Measurements from ENCODE around the gene LCN2. TPM values are rescaled to one million over a fixed set of nuclear protein-coding genes. Genes with fewer than 3 reads are reported as not detected.

LCN2 gene
- total RNA-seq, 1 experiment from 2014 or later = 4,208 TPM

DNA sequence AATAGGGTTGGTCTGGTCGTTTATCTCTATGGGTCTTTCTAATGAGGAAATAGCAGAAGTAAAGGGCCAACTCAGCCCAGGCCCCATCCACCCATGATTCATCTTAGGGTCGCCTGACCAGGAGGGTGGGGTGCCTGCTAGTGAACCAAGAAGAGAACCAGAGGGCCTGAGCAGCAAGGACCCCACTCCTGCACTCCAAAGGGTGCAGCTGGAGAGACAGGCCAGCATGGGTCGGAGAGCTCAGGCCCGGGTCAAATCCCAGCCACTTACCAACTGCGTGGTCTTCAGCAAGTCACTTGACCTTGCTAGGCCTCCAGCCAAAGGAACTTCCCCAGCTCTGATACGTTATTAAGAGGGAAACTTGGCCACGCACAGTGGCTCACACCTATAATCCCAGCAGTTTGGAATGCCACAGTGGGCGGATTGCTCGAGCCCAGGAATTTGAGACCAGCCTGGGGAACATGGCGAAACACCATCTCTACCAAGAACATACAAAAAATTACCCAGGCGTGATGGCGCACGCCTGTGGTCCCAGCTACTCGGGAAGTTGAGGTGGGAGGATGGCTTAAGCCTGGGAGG is 15.1 kb downstream of the LCN2 start:
- H3K27ac Mint-ChIP-seq (ENCODE audit: unreplicated experiment) = no peak overlapping the region
- peaks cover 69% of the 10 kb centered on the region for H3K36me3 Mint-ChIP-seq (ENCODE audit: insufficient read depth, unreplicated experiment)

DNA sequence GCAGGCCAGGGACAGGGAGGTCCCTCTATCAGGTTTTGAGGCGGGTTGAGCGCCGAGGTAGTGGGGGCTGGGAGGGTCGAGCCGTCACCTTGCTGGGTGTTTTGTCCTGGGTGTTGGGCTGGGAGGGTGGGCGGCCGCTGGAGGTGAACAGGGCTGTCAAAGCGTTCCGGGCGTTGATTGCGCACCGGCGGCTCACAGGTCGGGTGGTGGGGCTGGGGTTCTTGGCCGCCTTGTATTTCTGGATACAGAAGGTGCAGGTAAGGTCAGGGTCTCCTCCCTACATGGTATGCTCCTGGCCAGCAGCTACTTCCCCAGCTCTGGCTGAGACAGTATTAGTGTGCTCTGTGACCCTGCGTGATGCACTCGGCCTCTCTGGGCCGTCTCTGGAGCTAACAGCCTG is 16.9 kb downstream of the LCN2 start:
- no TSS peak for BruUV-seq (replicated peaks)
- Mint-ChIP-seq H3K4me1 (ENCODE audit: low read depth, unreplicated experiment) (no peaks in the 10 kb centered on the region), H3K4me3 (ENCODE audit: low read depth, unreplicated experiment) (no peak overlapping the region), H3K9me3 (ENCODE audit: low read depth, unreplicated experiment) (no peaks in the 10 kb centered on the region), H3K27ac (ENCODE audit: unreplicated experiment) (no peak overlapping the region), H3K27me3 (ENCODE audit: unreplicated experiment) (no peaks in the 10 kb centered on the region), H3K36me3 (ENCODE audit: insufficient read depth, unreplicated experiment) (peaks cover 51% of the 10 kb centered on the region)
- CTCF ChIA-PET = no interaction called here
- intact Hi-C loops (cut with micrococcal nuclease; ENCODE audit: unreplicated experiment) = no loop called here
- DNase-seq = no peak
- TF ChIP-seq, protein P1, sequence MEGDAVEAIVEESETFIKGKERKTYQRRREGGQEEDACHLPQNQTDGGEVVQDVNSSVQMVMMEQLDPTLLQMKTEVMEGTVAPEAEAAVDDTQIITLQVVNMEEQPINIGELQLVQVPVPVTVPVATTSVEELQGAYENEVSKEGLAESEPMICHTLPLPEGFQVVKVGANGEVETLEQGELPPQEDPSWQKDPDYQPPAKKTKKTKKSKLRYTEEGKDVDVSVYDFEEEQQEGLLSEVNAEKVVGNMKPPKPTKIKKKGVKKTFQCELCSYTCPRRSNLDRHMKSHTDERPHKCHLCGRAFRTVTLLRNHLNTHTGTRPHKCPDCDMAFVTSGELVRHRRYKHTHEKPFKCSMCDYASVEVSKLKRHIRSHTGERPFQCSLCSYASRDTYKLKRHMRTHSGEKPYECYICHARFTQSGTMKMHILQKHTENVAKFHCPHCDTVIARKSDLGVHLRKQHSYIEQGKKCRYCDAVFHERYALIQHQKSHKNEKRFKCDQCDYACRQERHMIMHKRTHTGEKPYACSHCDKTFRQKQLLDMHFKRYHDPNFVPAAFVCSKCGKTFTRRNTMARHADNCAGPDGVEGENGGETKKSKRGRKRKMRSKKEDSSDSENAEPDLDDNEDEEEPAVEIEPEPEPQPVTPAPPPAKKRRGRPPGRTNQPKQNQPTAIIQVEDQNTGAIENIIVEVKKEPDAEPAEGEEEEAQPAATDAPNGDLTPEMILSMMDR (IDR thresholded peaks at IDR 0.05; ENCODE audit: unreplicated experiment) = no peak

More for the DNA sequence above, 15.1 kb downstream of the LCN2 start:
- DNase-seq = no peak
- H3K4me3 Mint-ChIP-seq (ENCODE audit: low read depth, unreplicated experiment) = no peak overlapping the region
- H3K9me3 Mint-ChIP-seq (ENCODE audit: low read depth, unreplicated experiment) = no peaks in the 10 kb centered on the region
- H3K4me1 Mint-ChIP-seq (ENCODE audit: low read depth, unreplicated experiment) = no peaks in the 10 kb centered on the region
- TF ChIP-seq, protein P1 (IDR thresholded peaks at IDR 0.05; ENCODE audit: unreplicated experiment) = no peak
- H3K27me3 Mint-ChIP-seq (ENCODE audit: unreplicated experiment) = no peaks in the 10 kb centered on the region
- no TSS peak for BruUV-seq (replicated peaks)
- CTCF ChIA-PET = interaction anchor here (1.2 kb wide), 1 partner anchor 39 kb away, joined by 3 read pairs; no protein-coding TSS in a partner anchor
- intact Hi-C loops (cut with micrococcal nuclease; ENCODE audit: unreplicated experiment) = no loop called here

DNA sequence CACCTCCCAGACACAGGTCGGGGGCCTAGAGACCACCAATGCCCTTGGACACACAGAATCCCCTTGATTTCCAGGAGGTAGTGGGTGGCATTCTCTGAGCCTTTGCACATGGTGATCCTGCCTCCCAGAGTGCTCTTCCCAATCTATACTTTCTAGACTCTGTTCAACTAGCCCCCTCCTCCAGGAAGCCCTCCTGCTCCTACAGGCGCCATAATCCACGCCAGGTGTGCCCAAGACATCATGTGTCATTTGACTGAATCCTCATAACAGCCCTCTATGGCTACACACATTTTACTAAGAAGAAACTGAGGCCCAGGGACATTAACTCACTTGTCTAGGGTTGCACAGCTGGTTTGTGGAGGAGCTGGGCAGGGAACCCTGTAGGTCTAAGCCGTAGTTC is 18.0 kb downstream of the LCN2 start:
- Mint-ChIP-seq H3K9me3 (ENCODE audit: low read depth, unreplicated experiment) (no peaks in the 10 kb centered on the region), H3K27me3 (ENCODE audit: unreplicated experiment) (no peaks in the 10 kb centered on the region), H3K27ac (ENCODE audit: unreplicated experiment) (no peak overlapping the region), H3K36me3 (ENCODE audit: insufficient read depth, unreplicated experiment) (peaks cover 42% of the 10 kb centered on the region), H3K4me3 (ENCODE audit: low read depth, unreplicated experiment) (no peak overlapping the region), H3K4me1 (ENCODE audit: low read depth, unreplicated experiment) (no peaks in the 10 kb centered on the region)
- no peak for DNase-seq
- TF ChIP-seq, protein P1 (IDR thresholded peaks at IDR 0.05; ENCODE audit: unreplicated experiment) = no peak
- CTCF ChIA-PET = no interaction called here
- no TSS peak for BruUV-seq (replicated peaks)
- intact Hi-C loops (cut with micrococcal nuclease; ENCODE audit: unreplicated experiment) = no loop called here

DNA sequence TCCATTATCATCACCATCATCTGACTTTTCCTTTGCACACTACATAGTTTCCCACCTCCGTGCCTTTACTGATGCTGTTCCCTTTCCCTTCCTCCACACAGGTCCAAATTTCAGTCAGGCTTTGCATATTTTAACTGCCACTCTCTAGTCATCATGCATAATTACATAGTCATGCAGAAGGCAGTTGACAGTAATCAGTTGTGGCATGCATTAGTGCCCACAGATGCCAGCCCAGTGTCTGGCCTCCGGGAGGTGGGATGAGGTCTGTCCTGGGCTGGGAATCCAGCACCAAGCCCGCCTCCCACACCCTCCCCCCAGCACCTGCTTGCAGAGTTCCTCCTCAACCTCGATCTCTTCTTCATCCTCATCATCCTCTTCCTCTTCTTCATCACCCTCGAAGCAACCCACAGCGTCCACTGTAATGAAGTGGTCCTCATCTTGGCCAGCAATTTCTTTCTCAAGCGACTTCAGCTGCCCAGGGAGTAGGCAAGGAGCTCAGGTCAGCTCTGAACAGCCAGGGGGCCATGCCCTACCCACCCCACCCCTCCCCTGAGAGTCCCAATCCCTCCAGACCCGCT is 19.6 kb downstream of the LCN2 start:
- Mint-ChIP-seq H3K4me1 (ENCODE audit: low read depth, unreplicated experiment) (no peaks in the 10 kb centered on the region), H3K4me3 (ENCODE audit: low read depth, unreplicated experiment) (no peak overlapping the region), H3K36me3 (ENCODE audit: insufficient read depth, unreplicated experiment) (peaks cover 33% of the 10 kb centered on the region), H3K27me3 (ENCODE audit: unreplicated experiment) (no peaks in the 10 kb centered on the region), H3K9me3 (ENCODE audit: low read depth, unreplicated experiment) (no peaks in the 10 kb centered on the region), H3K27ac (ENCODE audit: unreplicated experiment) (peak overlapping the region; percentile 69)
- CTCF ChIA-PET = no interaction called here
- no TSS peak for BruUV-seq (replicated peaks)
- TF ChIP-seq, protein P1 (IDR thresholded peaks at IDR 0.05; ENCODE audit: unreplicated experiment) = no peak
- intact Hi-C loops (cut with micrococcal nuclease; ENCODE audit: unreplicated experiment) = no loop called here
- DNase-seq = no peak

Data from Calu3 (cell line).